Amygdala (tissue), 56 donors: ENCODE results near the gene SCAPER.

Experiments
- DNase-seq, 56 donors: peaks; one replicate each; lab custom pipeline; 2025; lab: John Stamatoyannopoulos, UW

Gene SCAPER

GRCh38 chr15:76343313-76343996, 561.7 kb downstream of the SCAPER start:
- no peak for DNase-seq

GRCh38 chr15:76342382-76343201, 562.5 kb downstream of the SCAPER start:
- no peak for DNase-seq

- no peak for DNase-seq
These were observed 563.1 kb downstream of the SCAPER start for GRCh38 chr15:76342058-76342381.

GRCh38 chr15:76341366-76342057, 563.6 kb downstream of the SCAPER start:
- no peak for DNase-seq

- no peak for DNase-seq
These were observed 564.3 kb downstream of the SCAPER start for GRCh38 chr15:76340803-76341365.

GRCh38 chr15:76340198-76340802, 564.8 kb downstream of the SCAPER start:
- DNase-seq = no peak

- DNase-seq = no peak
These were observed 565.6 kb downstream of the SCAPER start for GRCh38 chr15:76339305-76340197.

- DNase-seq = no peak
These were observed 566.4 kb downstream of the SCAPER start for GRCh38 chr15:76338486-76339304.

- no peak for DNase-seq
These were observed 567.2 kb downstream of the SCAPER start for GRCh38 chr15:76337696-76338485.

- no peak for DNase-seq
These were observed 568.0 kb downstream of the SCAPER start for GRCh38 chr15:76337059-76337695.

GRCh38 chr15:76336254-76337058, 568.7 kb downstream of the SCAPER start, which contains the start of gene ISL2:
Gene ISL2 (plus strand): TSS chr15:76336773. CDS start chr15:76336884, 111 bp downstream.
- peak in 40 of 56 donors; percentile 2 to 84 (median 45) for DNase-seq

GRCh38 chr15:76335307-76336253, 569.6 kb downstream of the SCAPER start:
- no peak for DNase-seq

- no peak for DNase-seq
These were observed 570.5 kb downstream of the SCAPER start for GRCh38 chr15:76334438-76335306.

- DNase-seq = no peak
These were observed 571.3 kb downstream of the SCAPER start for GRCh38 chr15:76333720-76334437.
